ENCODE results near the gene EFHD1.

EFHD1 gene

DNA sequence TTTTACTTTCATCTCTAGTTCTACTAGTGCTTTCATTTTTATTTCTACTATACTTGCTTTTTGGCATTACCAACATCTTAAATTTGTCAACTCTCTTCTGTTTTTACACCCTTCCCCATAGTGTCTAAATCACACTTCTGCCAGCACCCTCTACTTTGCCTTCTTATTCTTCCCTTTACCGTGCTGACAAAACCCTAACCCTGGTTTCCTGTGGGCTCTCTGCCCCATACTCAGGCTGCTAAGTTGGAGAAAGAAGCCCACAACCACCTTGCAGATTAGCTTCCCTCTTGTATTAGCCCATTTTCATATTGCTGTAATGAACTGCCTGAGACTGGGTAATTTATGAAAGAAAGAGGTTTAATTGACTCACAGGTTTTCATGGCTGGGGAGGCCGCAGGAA lies 88.5 kb downstream of the EFHD1 start:
- DNase-seq (ENCODE audit: low read depth in 1 of 2, low spot score in 1 of 2): peak in 1 of 2 experiments; percentile 63
- H3K27ac ChIP-seq (replicated peaks): peak overlapping the region; percentile 30
- no peak for TF ChIP-seq SPI1 (IDR thresholded peaks at IDR 0.05; ENCODE audit: borderline replicate concordance, low read depth)
- TF ChIP-seq, protein P1, sequence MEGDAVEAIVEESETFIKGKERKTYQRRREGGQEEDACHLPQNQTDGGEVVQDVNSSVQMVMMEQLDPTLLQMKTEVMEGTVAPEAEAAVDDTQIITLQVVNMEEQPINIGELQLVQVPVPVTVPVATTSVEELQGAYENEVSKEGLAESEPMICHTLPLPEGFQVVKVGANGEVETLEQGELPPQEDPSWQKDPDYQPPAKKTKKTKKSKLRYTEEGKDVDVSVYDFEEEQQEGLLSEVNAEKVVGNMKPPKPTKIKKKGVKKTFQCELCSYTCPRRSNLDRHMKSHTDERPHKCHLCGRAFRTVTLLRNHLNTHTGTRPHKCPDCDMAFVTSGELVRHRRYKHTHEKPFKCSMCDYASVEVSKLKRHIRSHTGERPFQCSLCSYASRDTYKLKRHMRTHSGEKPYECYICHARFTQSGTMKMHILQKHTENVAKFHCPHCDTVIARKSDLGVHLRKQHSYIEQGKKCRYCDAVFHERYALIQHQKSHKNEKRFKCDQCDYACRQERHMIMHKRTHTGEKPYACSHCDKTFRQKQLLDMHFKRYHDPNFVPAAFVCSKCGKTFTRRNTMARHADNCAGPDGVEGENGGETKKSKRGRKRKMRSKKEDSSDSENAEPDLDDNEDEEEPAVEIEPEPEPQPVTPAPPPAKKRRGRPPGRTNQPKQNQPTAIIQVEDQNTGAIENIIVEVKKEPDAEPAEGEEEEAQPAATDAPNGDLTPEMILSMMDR (IDR thresholded peaks at IDR 0.05; ENCODE audit: insufficient read depth, low read length): no peak
- no peak for TF ChIP-seq POLR2AphosphoS5 (IDR thresholded peaks at IDR 0.05; ENCODE audit: low read depth)
- H3K27me3 ChIP-seq (ENCODE audit: insufficient read depth, poor library complexity, severe bottlenecking): no peaks in the 10 kb centered on the region
- H3K4me3 ChIP-seq (replicated peaks; ENCODE audit: insufficient read depth, low read length): no peak overlapping the region

- DNase-seq (ENCODE audit: low read depth in 1 of 2, low spot score in 1 of 2): no peak
- no peak for TF ChIP-seq POLR2AphosphoS5 (IDR thresholded peaks at IDR 0.05; ENCODE audit: low read depth)
- TF ChIP-seq, protein P1 (IDR thresholded peaks at IDR 0.05; ENCODE audit: insufficient read depth, low read length): no peak
- TF ChIP-seq SPI1 (IDR thresholded peaks at IDR 0.05; ENCODE audit: borderline replicate concordance, low read depth): no peak
- TF ChIP-seq GABPA (IDR thresholded peaks at IDR 0.05; ENCODE audit: low read depth): no peak
- TF ChIP-seq, protein P2, sequence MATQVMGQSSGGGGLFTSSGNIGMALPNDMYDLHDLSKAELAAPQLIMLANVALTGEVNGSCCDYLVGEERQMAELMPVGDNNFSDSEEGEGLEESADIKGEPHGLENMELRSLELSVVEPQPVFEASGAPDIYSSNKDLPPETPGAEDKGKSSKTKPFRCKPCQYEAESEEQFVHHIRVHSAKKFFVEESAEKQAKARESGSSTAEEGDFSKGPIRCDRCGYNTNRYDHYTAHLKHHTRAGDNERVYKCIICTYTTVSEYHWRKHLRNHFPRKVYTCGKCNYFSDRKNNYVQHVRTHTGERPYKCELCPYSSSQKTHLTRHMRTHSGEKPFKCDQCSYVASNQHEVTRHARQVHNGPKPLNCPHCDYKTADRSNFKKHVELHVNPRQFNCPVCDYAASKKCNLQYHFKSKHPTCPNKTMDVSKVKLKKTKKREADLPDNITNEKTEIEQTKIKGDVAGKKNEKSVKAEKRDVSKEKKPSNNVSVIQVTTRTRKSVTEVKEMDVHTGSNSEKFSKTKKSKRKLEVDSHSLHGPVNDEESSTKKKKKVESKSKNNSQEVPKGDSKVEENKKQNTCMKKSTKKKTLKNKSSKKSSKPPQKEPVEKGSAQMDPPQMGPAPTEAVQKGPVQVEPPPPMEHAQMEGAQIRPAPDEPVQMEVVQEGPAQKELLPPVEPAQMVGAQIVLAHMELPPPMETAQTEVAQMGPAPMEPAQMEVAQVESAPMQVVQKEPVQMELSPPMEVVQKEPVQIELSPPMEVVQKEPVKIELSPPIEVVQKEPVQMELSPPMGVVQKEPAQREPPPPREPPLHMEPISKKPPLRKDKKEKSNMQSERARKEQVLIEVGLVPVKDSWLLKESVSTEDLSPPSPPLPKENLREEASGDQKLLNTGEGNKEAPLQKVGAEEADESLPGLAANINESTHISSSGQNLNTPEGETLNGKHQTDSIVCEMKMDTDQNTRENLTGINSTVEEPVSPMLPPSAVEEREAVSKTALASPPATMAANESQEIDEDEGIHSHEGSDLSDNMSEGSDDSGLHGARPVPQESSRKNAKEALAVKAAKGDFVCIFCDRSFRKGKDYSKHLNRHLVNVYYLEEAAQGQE (IDR thresholded peaks at IDR 0.05; ENCODE audit: insufficient replicate concordance, low read depth): no peak
- no peak overlapping the region for H3K4me3 ChIP-seq (replicated peaks; ENCODE audit: insufficient read depth, low read length)
- H3K27me3 ChIP-seq (ENCODE audit: insufficient read depth, poor library complexity, severe bottlenecking): no peaks in the 10 kb centered on the region
- no peak overlapping the region for H3K27ac ChIP-seq (replicated peaks)
Measured at GRCh38 chr2:232723027-232723426, 89.6 kb downstream of the EFHD1 start.

DNA sequence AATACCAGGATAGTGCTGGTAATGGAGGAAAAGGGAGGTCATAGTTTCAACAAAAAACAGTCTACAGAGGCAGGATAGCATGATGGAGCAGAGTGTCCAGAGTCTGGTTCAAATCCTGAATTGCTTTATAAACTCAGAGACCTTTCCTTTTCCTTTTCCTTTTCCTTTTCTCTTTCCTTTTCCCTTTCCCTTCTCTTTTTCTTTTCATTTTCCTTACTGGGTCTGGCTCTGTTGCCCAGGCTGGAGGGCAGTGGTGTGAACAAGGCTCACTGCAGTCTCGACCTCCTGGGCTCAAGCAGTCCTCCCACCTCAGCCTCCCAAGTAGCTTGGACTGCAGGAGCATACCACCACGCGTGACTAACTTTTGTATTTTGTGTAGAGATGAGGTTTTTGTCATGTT lies 95.4 kb downstream of the EFHD1 start:
- Histone ChIP-seq H3K27ac (replicated peaks) (no peak overlapping the region), H3K27me3 (ENCODE audit: insufficient read depth, poor library complexity, severe bottlenecking) (no peaks in the 10 kb centered on the region), H3K4me3 (replicated peaks; ENCODE audit: insufficient read depth, low read length) (no peak overlapping the region)
- no peak for DNase-seq (ENCODE audit: low read depth in 1 of 2, low spot score in 1 of 2)
- TF ChIP-seq GABPA (IDR thresholded peaks at IDR 0.05; ENCODE audit: low read depth) (no peak), POLR2AphosphoS5 (IDR thresholded peaks at IDR 0.05; ENCODE audit: low read depth) (no peak), SPI1 (IDR thresholded peaks at IDR 0.05; ENCODE audit: borderline replicate concordance, low read depth) (no peak)
- TF ChIP-seq, protein P2 (IDR thresholded peaks at IDR 0.05; ENCODE audit: insufficient replicate concordance, low read depth): no peak
- TF ChIP-seq, protein P1 (IDR thresholded peaks at IDR 0.05; ENCODE audit: insufficient read depth, low read length): no peak

DNA sequence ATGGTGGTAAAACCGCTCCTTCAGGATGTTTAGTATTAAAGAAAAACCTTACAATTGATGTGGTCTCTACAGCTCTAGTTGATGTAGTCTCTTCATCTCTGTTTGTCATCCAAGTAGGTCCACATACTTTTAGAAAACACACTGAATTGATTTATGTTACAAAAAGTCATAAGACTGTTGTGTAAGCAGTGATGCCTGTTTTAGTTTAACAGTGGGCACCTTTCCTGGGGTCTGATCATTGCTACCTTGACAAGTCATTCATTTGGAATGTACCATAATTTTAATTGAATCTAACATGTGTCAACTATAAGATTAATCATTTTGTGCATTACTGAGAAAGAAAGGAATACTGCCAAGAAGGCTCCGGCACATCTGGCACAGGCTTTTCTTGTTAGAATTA lies 98.1 kb downstream of the EFHD1 start:
- H3K27ac ChIP-seq (replicated peaks): no peak overlapping the region
- DNase-seq (ENCODE audit: low read depth in 1 of 2, low spot score in 1 of 2): no peak

More for the DNA sequence above, 98.1 kb downstream of the EFHD1 start:
- TF ChIP-seq, protein P1 (IDR thresholded peaks at IDR 0.05; ENCODE audit: insufficient read depth, low read length): no peak
- no peak for TF ChIP-seq GABPA (IDR thresholded peaks at IDR 0.05; ENCODE audit: low read depth)
- TF ChIP-seq SPI1 (IDR thresholded peaks at IDR 0.05; ENCODE audit: borderline replicate concordance, low read depth): no peak
- TF ChIP-seq, protein P2 (IDR thresholded peaks at IDR 0.05; ENCODE audit: insufficient replicate concordance, low read depth): no peak
- no peak for TF ChIP-seq POLR2AphosphoS5 (IDR thresholded peaks at IDR 0.05; ENCODE audit: low read depth)
- Histone ChIP-seq H3K4me3 (replicated peaks; ENCODE audit: insufficient read depth, low read length) (no peak overlapping the region), H3K27me3 (ENCODE audit: insufficient read depth, poor library complexity, severe bottlenecking) (no peaks in the 10 kb centered on the region)
